HepG2 (cell line): ENCODE results near the gene LIF. TPM values are rescaled to one million over a fixed set of nuclear protein-coding genes. Genes with fewer than 3 reads are reported as not detected.

Source experiments
- CBX2 ChIP-seq, 2 experiments: fragments of 200-600 bp in 1 of 2; sonication (generic); formaldehyde crosslinking in 1 of 2; IDR thresholded peaks; 2 replicates each; pipeline versions ENCODE4 v1.7.0 to v1.8.1; 2018 to 2022; ENCODE audit warnings: low read depth in 2 of 2, low read length in 1 of 2, mild to moderate bottlenecking in 1 of 2, missing genetic modification reagents in 1 of 2
- DMAP1 ChIP-seq: IDR thresholded peaks from 2 replicates; pipeline ENCODE4 v1.6.1; 2016
- ETV6 ChIP-seq: sonication (generic); formaldehyde crosslinking; conservative IDR thresholded peaks from 2 replicates; pipeline ENCODE4 v1.4.0; 2020; ENCODE audit warnings: missing genetic modification reagents
- HIVEP1 ChIP-seq: sonication (generic); formaldehyde crosslinking; IDR thresholded peaks from 2 replicates; pipeline ENCODE4 v1.4.0; 2020; ENCODE audit warnings: mild to moderate bottlenecking, missing genetic modification reagents
- ISX ChIP-seq: sonication (generic); formaldehyde crosslinking; conservative IDR thresholded peaks from 2 replicates; pipeline ENCODE4 v1.5.0; 2020; ENCODE audit warnings: missing genetic modification reagents
- KAT2B ChIP-seq: fragments of 150-350 bp; IDR thresholded peaks from 2 replicates; pipeline ENCODE4 v1.6.1; 2014; ENCODE audit warnings: low read depth, low read length, borderline replicate concordance
- MLLT10 ChIP-seq: sonication (generic); formaldehyde crosslinking; IDR thresholded peaks from 2 replicates; pipeline ENCODE4 v1.4.0; 2020; ENCODE audit warnings: missing genetic modification reagents
- NPAS2 ChIP-seq: sonication (generic); formaldehyde crosslinking; IDR thresholded peaks from 2 replicates; pipeline ENCODE4 v1.8.0; 2022; ENCODE audit warnings: mild to moderate bottlenecking, missing genetic modification reagents, borderline replicate concordance
- PAF1 ChIP-seq: IDR thresholded peaks from 2 replicates; pipeline ENCODE4 v1.6.1; 2016; ENCODE audit warnings: missing genetic modification reagents, missing compliant biosample characterization
- RFXANK ChIP-seq: IDR thresholded peaks from 2 replicates; pipeline ENCODE4 v1.6.1; 2016
- SP5 ChIP-seq: IDR thresholded peaks from 2 replicates; pipeline ENCODE4 v1.6.1; 2016; ENCODE audit warnings: low read depth, borderline replicate concordance
- ZBTB7A ChIP-seq: sonication (generic); formaldehyde crosslinking; IDR thresholded peaks from 2 replicates; pipeline ENCODE4 v1.8.0; 2022; ENCODE audit warnings: mild to moderate bottlenecking, missing genetic modification reagents
- ZBTB8A ChIP-seq: sonication (generic); formaldehyde crosslinking; IDR thresholded peaks from 2 replicates; pipeline ENCODE4 v1.4.0; 2020; ENCODE audit warnings: mild to moderate bottlenecking, low read depth, missing genetic modification reagents, borderline replicate concordance
- ZFX ChIP-seq: sonication (generic); formaldehyde crosslinking; IDR thresholded peaks from 2 replicates; pipeline ENCODE4 v1.4.0; 2020; ENCODE audit warnings: mild to moderate bottlenecking, low read depth, missing genetic modification reagents, moderate library complexity
- ZKSCAN1 ChIP-seq: fragments of 150-350 bp; IDR thresholded peaks from 2 replicates; pipeline ENCODE4 v1.6.1; 2014; ENCODE audit warnings: low read length
- ZMYM4 ChIP-seq: sonication (generic); formaldehyde crosslinking; IDR thresholded peaks from 2 replicates; pipeline ENCODE4 v1.8.1; 2023; ENCODE audit warnings: mild to moderate bottlenecking, missing genetic modification reagents
- ZNF12 ChIP-seq: sonication (generic); formaldehyde crosslinking; IDR thresholded peaks from 2 replicates; pipeline ENCODE4 v1.5.0; 2020; ENCODE audit warnings: missing genetic modification reagents
- ZNF17 ChIP-seq: sonication (generic); formaldehyde crosslinking; IDR thresholded peaks from 2 replicates; pipeline ENCODE4 v1.5.0; 2020; ENCODE audit warnings: mild to moderate bottlenecking, missing genetic modification reagents
- ZNF567 ChIP-seq: sonication (generic); formaldehyde crosslinking; IDR thresholded peaks from 2 replicates; pipeline ENCODE4 v1.8.1; 2023; ENCODE audit warnings: mild to moderate bottlenecking, missing genetic modification reagents, borderline replicate concordance
- ZNF629 ChIP-seq: sonication (generic); formaldehyde crosslinking; conservative IDR thresholded peaks from 2 replicates; pipeline ENCODE4 v1.5.0; 2020; ENCODE audit warnings: missing genetic modification reagents
- ZNF773 ChIP-seq: sonication (generic); formaldehyde crosslinking; IDR thresholded peaks from 2 replicates; pipeline ENCODE4 v1.4.0; 2020; ENCODE audit warnings: missing genetic modification reagents, borderline replicate concordance
- ZNF790 ChIP-seq: sonication (generic); formaldehyde crosslinking; IDR thresholded peaks from 2 replicates; pipeline ENCODE4 v1.8.0; 2022; ENCODE audit warnings: missing genetic modification reagents, mild to moderate bottlenecking, borderline replicate concordance
- polyA plus RNA-seq, 8 experiments: library from polyadenylated mRNA; depleted of rRNA in 3 of 8; stranded (reverse) in 7 of 8; unstranded in 1 of 8; fragments of >200 nt; fragmentation: Illumina TruSeq in 4 of 8; extraction: Trizol in 4 of 8; gene quantifications; 2 replicates each; pipeline versions ENCODE4 v1.2.1 to v1.2.3, GENCODE V29; 2011 to 2016; ENCODE audit warnings: low read depth in 4 of 8, missing spikeins in 1 of 8, mixed read lengths in 1 of 8; ENCODE audit not compliant: insufficient read depth in 1 of 8
- total RNA-seq, 5 experiments: library from RNA; depleted of rRNA; stranded (reverse); fragments of >200 nt; fragmentation: Illumina TruSeq; extraction: Trizol; gene quantifications; 2 replicates each; pipeline ENCODE4 v1.2.3, GENCODE V29; 2016; ENCODE audit warnings: low read depth in 1 of 5
- TF ChIP-seq, protein P1 (sequence below): sonication (generic); formaldehyde crosslinking; conservative IDR thresholded peaks from 2 replicates; pipeline ENCODE4 v1.4.0; 2020; ENCODE audit warnings: missing genetic modification reagents
- TF ChIP-seq, protein P2 (sequence below): IDR thresholded peaks from 2 replicates; pipeline ENCODE4 v1.6.1; 2016; ENCODE audit warnings: missing genetic modification reagents, missing compliant biosample characterization
- TF ChIP-seq, protein P3 (sequence below): IDR thresholded peaks from 2 replicates; pipeline ENCODE4 v1.6.1; 2016
- TF ChIP-seq, protein P4 (sequence below): sonication (generic); formaldehyde crosslinking; IDR thresholded peaks from 2 replicates; pipeline ENCODE4 v1.8.0; 2022; ENCODE audit warnings: mild to moderate bottlenecking, missing genetic modification reagents
- TF ChIP-seq, protein P5 (sequence below): sonication (generic); formaldehyde crosslinking; IDR thresholded peaks from 2 replicates; pipeline ENCODE4 v1.4.0; 2020; ENCODE audit warnings: missing genetic modification reagents

The LIF gene
- total and polyA plus RNA-seq, 2 of the 13 experiments (the other 11 are each of a cell fraction or from before 2014, with no cell fraction given) = 3.6 to 8.5 TPM

DNA sequence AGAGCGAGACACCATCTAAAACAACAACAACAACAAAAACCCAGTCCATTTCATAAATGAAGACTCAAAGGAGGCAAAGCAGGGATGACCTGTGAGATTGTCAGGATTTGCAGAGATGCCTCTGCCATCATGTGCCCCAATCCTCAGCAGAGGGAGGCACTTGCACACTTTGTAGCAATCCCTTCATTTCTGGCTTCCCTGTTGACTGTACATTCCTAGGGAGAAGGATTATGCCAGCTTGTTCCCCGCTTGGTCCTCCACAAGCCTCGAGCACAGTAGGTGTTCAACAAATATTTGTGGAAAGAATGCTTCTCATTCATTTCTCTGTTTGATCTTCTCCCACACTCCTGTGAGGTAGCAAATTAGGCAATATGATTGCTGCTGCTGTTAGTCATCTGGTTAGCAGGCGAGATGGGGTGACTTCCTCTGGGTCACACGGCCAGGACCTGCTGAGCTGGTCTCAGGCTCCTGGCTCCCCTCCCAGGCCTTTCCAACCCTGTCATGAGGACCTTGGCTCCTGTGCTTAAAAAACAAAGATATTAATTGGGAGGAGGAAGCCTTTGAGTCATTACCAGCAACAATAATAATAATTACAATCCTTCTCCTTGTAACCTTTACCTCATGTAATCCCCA is 34.1 kb downstream of the LIF start (continued):
- TF ChIP-seq ZNF773 = no peak
- no peak for TF ChIP-seq ZNF567 (CRISPR knock-in tag)
- no peak for TF ChIP-seq RFXANK (CRISPR knock-in tag)
- TF ChIP-seq, protein P1, sequence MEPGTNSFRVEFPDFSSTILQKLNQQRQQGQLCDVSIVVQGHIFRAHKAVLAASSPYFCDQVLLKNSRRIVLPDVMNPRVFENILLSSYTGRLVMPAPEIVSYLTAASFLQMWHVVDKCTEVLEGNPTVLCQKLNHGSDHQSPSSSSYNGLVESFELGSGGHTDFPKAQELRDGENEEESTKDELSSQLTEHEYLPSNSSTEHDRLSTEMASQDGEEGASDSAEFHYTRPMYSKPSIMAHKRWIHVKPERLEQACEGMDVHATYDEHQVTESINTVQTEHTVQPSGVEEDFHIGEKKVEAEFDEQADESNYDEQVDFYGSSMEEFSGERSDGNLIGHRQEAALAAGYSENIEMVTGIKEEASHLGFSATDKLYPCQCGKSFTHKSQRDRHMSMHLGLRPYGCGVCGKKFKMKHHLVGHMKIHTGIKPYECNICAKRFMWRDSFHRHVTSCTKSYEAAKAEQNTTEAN (CRISPR knock-in tag) = peak; percentile 98
- TF ChIP-seq, protein P2, sequence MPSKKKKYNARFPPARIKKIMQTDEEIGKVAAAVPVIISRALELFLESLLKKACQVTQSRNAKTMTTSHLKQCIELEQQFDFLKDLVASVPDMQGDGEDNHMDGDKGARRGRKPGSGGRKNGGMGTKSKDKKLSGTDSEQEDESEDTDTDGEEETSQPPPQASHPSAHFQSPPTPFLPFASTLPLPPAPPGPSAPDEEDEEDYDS = peak; percentile 49; the same call in 1 of the 2 replicates
- TF ChIP-seq, protein P3, sequence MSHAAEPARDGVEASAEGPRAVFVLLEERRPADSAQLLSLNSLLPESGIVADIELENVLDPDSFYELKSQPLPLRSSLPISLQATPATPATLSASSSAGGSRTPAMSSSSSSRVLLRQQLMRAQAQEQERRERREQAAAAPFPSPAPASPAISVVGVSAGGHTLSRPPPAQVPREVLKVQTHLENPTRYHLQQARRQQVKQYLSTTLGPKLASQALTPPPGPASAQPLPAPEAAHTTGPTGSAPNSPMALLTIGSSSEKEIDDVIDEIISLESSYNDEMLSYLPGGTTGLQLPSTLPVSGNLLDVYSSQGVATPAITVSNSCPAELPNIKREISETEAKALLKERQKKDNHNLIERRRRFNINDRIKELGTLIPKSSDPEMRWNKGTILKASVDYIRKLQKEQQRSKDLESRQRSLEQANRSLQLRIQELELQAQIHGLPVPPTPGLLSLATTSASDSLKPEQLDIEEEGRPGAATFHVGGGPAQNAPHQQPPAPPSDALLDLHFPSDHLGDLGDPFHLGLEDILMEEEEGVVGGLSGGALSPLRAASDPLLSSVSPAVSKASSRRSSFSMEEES = peak; percentile 92
- peak; percentile 42; the same call in 1 of the 2 replicates for TF ChIP-seq ZNF12 (CRISPR knock-in tag)
- no peak for TF ChIP-seq ZBTB7A (CRISPR knock-in tag)
- TF ChIP-seq ETV6 (CRISPR knock-in tag) = no peak
- TF ChIP-seq MLLT10 = no peak
- TF ChIP-seq ZMYM4 = peak; percentile 29; the same call in 1 of the 2 replicates
- TF ChIP-seq ZFX (CRISPR knock-in tag) = no peak; the same call in 1 of the 2 replicates
- TF ChIP-seq, protein P4, sequence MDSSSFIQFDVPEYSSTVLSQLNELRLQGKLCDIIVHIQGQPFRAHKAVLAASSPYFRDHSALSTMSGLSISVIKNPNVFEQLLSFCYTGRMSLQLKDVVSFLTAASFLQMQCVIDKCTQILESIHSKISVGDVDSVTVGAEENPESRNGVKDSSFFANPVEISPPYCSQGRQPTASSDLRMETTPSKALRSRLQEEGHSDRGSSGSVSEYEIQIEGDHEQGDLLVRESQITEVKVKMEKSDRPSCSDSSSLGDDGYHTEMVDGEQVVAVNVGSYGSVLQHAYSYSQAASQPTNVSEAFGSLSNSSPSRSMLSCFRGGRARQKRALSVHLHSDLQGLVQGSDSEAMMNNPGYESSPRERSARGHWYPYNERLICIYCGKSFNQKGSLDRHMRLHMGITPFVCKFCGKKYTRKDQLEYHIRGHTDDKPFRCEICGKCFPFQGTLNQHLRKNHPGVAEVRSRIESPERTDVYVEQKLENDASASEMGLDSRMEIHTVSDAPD = peak; percentile 78; the same call in 1 of the 2 replicates
- no peak for TF ChIP-seq CBX2 (IDR thresholded peaks at IDR 0.05; ENCODE audit: low read depth, low read length)
- no peak for TF ChIP-seq CBX2 (CRISPR knock-in tag; IDR thresholded peaks at IDR 0.05; ENCODE audit: low read depth)
- no peak for TF ChIP-seq ISX (CRISPR knock-in tag)
- TF ChIP-seq ZBTB8A (CRISPR knock-in tag) = no peak
- TF ChIP-seq HIVEP1 (CRISPR knock-in tag) = no peak
- TF ChIP-seq, protein P5, sequence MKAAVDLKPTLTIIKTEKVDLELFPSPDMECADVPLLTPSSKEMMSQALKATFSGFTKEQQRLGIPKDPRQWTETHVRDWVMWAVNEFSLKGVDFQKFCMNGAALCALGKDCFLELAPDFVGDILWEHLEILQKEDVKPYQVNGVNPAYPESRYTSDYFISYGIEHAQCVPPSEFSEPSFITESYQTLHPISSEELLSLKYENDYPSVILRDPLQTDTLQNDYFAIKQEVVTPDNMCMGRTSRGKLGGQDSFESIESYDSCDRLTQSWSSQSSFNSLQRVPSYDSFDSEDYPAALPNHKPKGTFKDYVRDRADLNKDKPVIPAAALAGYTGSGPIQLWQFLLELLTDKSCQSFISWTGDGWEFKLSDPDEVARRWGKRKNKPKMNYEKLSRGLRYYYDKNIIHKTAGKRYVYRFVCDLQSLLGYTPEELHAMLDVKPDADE = no peak
- TF ChIP-seq DMAP1 (CRISPR knock-in tag) = no peak; the same call in 1 of the 2 replicates
- TF ChIP-seq ZNF17 (CRISPR knock-in tag) = no peak
- TF ChIP-seq SP5 (CRISPR knock-in tag) = peak; percentile 33; the same call in 1 of the 2 replicates
- TF ChIP-seq KAT2B = no peak
- TF ChIP-seq ZNF790 (CRISPR knock-in tag) = no peak
- TF ChIP-seq ZNF629 (CRISPR knock-in tag) = no peak
- TF ChIP-seq NPAS2 (CRISPR knock-in tag) = no peak
- peak; percentile 100 for TF ChIP-seq ZKSCAN1
- no peak for TF ChIP-seq PAF1 (CRISPR knock-in tag)
